Gastroesophageal sphincter (tissue), 3 donors: Measurements from ENCODE around the gene PITPNB.

Experiments
- POLR2A ChIP-seq, 2 donors: fragments of 450-650 bp; IDR thresholded peaks; one replicate each; pipeline ENCODE4 v1.6.1; 2017; ENCODE audit warnings: antibody characterized with exemption in 2 of 2, mild to moderate bottlenecking in 2 of 2, moderate library complexity in 1 of 2
- TF ChIP-seq, protein P1 (sequence below), 4 experiments: fragments of 200-600 bp in 2 of 4; fragments of 450-650 bp in 2 of 4; sonication (generic) in 1 of 4; IDR thresholded peaks; one replicate each; pipeline ENCODE4 v1.5.1; 2017 to 2019; ENCODE audit warnings: antibody characterized with exemption in 4 of 4, mild to moderate bottlenecking in 2 of 4, moderate library complexity in 2 of 4

DNA sequence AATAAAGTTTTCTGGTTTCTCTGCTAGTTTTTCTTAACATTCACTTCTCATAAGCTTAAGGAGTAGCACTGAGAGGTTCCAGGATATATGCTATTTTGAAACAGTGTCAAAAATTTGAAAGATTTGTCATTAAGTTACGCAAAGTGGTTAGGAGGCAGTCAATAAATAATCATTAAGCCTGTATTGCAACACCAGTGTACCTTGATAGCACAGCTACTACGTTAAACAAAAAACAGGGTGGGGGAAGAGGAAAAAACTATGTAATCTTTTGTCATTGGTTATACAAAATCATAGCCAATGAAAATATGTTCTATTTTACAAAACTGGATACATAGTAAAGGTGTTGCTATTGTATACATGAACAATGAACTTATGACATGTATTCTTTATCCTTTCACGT, 30.4 kb upstream of the PITPNB start:
- TF ChIP-seq, protein P1, sequence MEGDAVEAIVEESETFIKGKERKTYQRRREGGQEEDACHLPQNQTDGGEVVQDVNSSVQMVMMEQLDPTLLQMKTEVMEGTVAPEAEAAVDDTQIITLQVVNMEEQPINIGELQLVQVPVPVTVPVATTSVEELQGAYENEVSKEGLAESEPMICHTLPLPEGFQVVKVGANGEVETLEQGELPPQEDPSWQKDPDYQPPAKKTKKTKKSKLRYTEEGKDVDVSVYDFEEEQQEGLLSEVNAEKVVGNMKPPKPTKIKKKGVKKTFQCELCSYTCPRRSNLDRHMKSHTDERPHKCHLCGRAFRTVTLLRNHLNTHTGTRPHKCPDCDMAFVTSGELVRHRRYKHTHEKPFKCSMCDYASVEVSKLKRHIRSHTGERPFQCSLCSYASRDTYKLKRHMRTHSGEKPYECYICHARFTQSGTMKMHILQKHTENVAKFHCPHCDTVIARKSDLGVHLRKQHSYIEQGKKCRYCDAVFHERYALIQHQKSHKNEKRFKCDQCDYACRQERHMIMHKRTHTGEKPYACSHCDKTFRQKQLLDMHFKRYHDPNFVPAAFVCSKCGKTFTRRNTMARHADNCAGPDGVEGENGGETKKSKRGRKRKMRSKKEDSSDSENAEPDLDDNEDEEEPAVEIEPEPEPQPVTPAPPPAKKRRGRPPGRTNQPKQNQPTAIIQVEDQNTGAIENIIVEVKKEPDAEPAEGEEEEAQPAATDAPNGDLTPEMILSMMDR (IDR thresholded peaks at IDR 0.05) = no peak
- no peak for TF ChIP-seq POLR2A (IDR thresholded peaks at IDR 0.05)
